MM.1S (cell line): ENCODE measurements around the gene TMEM109.

Experiments
- DNase-seq: peaks from one replicate; pipeline ENCODE4 v3.0.0-alpha.2; 2015
- H2AFZ ChIP-seq: fragments of 300-600 bp; sonication (generic); 2 replicates; pipeline ENCODE4 v1.6.0; 2016; ENCODE audit warnings: antibody characterized with exemption, low read length
- H3F3A ChIP-seq: fragments of 300-600 bp; sonication (generic); 2 replicates; pipeline ENCODE4 v1.6.1; 2016; ENCODE audit warnings: mild to moderate bottlenecking, antibody characterized with exemption, low read length, moderate library complexity, mixed read lengths; ENCODE audit not compliant: insufficient read depth
- H3K27ac ChIP-seq: fragments of 300-600 bp; sonication (generic); 2 replicates; pipeline ENCODE4 v1.5.1; 2016; ENCODE audit warnings: mild to moderate bottlenecking, low read length
- H3K27me3 ChIP-seq: fragments of 300-600 bp; sonication (generic); replicated peaks from 2 replicates; pipeline ENCODE4 v1.6.0; 2016; ENCODE audit warnings: low read length; ENCODE audit not compliant: insufficient read depth
- H3K36me3 ChIP-seq: fragments of 300-600 bp; sonication (generic); replicated peaks from 2 replicates; pipeline ENCODE4 v1.6.1; 2016; ENCODE audit warnings: mild to moderate bottlenecking, low read length, mixed read lengths; ENCODE audit not compliant: insufficient read depth
- H3K4me1 ChIP-seq: fragments of 300-600 bp; sonication (generic); 2 replicates; pipeline ENCODE4 v1.6.1; 2016; ENCODE audit warnings: low read length, mixed read lengths
- H3K4me2 ChIP-seq: fragments of 300-600 bp; sonication (generic); 2 replicates; pipeline ENCODE4 v1.6.0; 2016; ENCODE audit warnings: low read depth, low read length
- H3K4me3 ChIP-seq: fragments of 300-600 bp; sonication (generic); 2 replicates; pipeline ENCODE4 v1.5.1; 2016; ENCODE audit warnings: low read length, mixed read lengths
- H3K79me2 ChIP-seq: fragments of 300-600 bp; sonication (generic); 2 replicates; pipeline ENCODE4 v1.6.1; 2016; ENCODE audit warnings: mixed run types, low read length, mixed read lengths
- H3K9ac ChIP-seq: fragments of 300-600 bp; sonication (generic); 2 replicates; pipeline ENCODE4 v1.6.1; 2016; ENCODE audit warnings: low read length, mixed read lengths
- H3K9me2 ChIP-seq: fragments of 300-600 bp; sonication (generic); replicated peaks from 2 replicates; pipeline ENCODE4 v1.6.1; 2016; ENCODE audit warnings: mild to moderate bottlenecking, low read length, mixed read lengths; ENCODE audit not compliant: insufficient read depth
- H3K9me3 ChIP-seq: fragments of 300-600 bp; sonication (generic); replicated peaks from 2 replicates; pipeline ENCODE4 v1.6.1; 2016; ENCODE audit warnings: mild to moderate bottlenecking, low read length, mixed read lengths; ENCODE audit not compliant: insufficient read depth
- H4K20me1 ChIP-seq: fragments of 300-600 bp; sonication (generic); 2 replicates; pipeline ENCODE4 v1.6.1; 2016; ENCODE audit warnings: mild to moderate bottlenecking, low read length, moderate library complexity, mixed read lengths; ENCODE audit not compliant: insufficient read depth
- EZH2 ChIP-seq: fragments of 300-600 bp; sonication (generic); optimal IDR thresholded peaks from 2 replicates; pipeline ENCODE3; 2017; ENCODE audit warnings: low read depth, mild to moderate bottlenecking, antibody characterized with exemption, low read length, mixed read lengths
- EZH2phosphoT487 ChIP-seq: fragments of 300-600 bp; sonication (generic); IDR thresholded peaks from 2 replicates; pipeline ENCODE4 v1.6.1; 2018; ENCODE audit warnings: antibody characterized with exemption, low read length
- TF ChIP-seq, protein P1 (sequence below): fragments of 300-600 bp; sonication (generic); IDR thresholded peaks from 2 replicates; pipeline ENCODE4 v1.5.1; 2016; ENCODE audit warnings: antibody characterized with exemption, low read length, mixed read lengths

Gene TMEM109

DNA sequence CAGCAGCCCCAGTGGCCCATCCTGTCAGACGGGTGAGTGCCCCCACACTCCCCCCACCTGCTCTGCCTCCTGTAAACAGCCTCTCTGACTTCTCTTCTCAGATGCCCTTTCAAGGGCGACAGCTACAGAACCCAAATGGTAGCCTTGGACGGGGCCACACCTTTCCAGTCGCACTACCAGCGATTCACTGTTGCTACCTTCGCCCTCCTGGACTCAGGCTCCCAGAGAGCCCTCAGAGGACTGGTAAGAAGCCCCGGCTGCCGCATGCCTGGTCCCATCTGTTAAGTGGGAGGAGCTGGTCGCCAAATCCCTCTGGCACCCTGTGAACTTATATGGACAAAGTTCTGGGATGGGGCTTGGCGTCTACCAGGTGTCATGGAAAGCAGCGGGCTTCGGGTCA is 40.4 kb upstream of the TMEM109 start:
- Histone ChIP-seq H3K4me1 (peaks cover 50% of the 10 kb centered on the region), H3K9ac (no peak overlapping the region), H3K4me2 (no peak overlapping the region)

DNA sequence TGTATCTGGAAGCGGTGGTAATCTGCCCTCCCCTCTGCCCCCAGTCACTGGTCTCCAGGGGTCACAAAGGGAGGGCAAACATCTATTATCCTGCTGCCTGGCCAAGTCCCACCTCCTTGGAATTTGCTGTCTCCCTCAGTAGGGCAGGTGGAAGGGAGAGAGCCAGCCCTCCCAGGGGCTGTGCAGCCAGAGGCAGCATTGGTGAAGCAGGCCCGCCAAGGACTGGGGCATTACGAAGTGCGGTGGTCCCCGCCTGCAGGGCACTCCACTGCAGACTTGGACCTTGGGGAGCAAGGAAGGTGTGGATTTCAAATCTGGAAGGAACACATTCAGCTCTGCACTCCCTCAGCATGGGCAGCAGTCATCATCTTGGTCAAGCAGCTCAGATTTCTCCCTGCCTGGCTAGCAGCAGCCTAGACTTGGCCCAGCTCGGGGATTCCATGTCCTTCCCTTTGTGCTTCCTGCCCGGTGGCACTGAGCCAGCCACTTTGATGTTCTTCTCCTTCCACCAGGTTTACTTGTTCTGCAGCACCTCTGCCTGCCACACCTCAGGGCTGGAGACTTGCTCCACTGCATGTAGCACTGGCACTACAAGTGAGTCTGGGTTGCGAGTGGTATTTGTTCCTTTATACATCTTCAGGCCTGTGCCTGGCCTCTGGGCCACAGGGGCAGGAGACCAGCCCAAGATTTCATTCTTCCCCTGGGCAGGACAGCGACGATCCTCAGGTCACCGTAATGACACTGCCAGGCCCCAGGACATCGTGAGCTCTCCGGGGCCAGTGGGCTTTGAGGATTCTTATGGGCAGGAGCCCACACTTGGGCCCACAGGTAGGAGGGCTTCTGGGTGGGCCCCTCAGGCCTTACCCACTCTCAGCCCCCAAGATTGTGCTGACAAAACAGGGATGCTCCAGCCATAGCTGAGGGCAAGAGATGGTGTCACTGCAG is 39.3 kb upstream of the TMEM109 start:
- H3K9me2 ChIP-seq = no peaks in the 10 kb centered on the region
- H3K27ac ChIP-seq = no peak overlapping the region
- H3K4me2 ChIP-seq = no peak overlapping the region
- no peaks in the 10 kb centered on the region for H3K27me3 ChIP-seq
- no peaks in the 10 kb centered on the region for H3K36me3 ChIP-seq
- no peak overlapping the region for H2AFZ ChIP-seq
- H4K20me1 ChIP-seq = no peaks in the 10 kb centered on the region
- no peak for DNase-seq
- H3K4me1 ChIP-seq = peaks cover 39% of the 10 kb centered on the region
- H3K79me2 ChIP-seq = no peaks in the 10 kb centered on the region
- H3K9ac ChIP-seq = no peak overlapping the region
- H3F3A ChIP-seq = peaks cover 17% of the 10 kb centered on the region
- no peaks in the 10 kb centered on the region for H3K9me3 ChIP-seq
- TF ChIP-seq EZH2 (no peak), EZH2phosphoT487 (no peak)
- TF ChIP-seq, protein P1, sequence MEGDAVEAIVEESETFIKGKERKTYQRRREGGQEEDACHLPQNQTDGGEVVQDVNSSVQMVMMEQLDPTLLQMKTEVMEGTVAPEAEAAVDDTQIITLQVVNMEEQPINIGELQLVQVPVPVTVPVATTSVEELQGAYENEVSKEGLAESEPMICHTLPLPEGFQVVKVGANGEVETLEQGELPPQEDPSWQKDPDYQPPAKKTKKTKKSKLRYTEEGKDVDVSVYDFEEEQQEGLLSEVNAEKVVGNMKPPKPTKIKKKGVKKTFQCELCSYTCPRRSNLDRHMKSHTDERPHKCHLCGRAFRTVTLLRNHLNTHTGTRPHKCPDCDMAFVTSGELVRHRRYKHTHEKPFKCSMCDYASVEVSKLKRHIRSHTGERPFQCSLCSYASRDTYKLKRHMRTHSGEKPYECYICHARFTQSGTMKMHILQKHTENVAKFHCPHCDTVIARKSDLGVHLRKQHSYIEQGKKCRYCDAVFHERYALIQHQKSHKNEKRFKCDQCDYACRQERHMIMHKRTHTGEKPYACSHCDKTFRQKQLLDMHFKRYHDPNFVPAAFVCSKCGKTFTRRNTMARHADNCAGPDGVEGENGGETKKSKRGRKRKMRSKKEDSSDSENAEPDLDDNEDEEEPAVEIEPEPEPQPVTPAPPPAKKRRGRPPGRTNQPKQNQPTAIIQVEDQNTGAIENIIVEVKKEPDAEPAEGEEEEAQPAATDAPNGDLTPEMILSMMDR = no peak
- no peak overlapping the region for H3K4me3 ChIP-seq

More for the DNA sequence above, 40.4 kb upstream of the TMEM109 start:
- H3K9me3 ChIP-seq = no peaks in the 10 kb centered on the region
- H3K36me3 ChIP-seq = no peaks in the 10 kb centered on the region
- H3K4me3 ChIP-seq = no peak overlapping the region
- DNase-seq = no peak
- H3K79me2 ChIP-seq = no peaks in the 10 kb centered on the region
- TF ChIP-seq, protein P1 = no peak
- TF ChIP-seq EZH2 (no peak), EZH2phosphoT487 (no peak)
- no peaks in the 10 kb centered on the region for H3K9me2 ChIP-seq
- no peak overlapping the region for H2AFZ ChIP-seq
- no peaks in the 10 kb centered on the region for H4K20me1 ChIP-seq
- no peak overlapping the region for H3K27ac ChIP-seq
- H3F3A ChIP-seq = peaks cover 20% of the 10 kb centered on the region
- H3K27me3 ChIP-seq = no peaks in the 10 kb centered on the region

DNA sequence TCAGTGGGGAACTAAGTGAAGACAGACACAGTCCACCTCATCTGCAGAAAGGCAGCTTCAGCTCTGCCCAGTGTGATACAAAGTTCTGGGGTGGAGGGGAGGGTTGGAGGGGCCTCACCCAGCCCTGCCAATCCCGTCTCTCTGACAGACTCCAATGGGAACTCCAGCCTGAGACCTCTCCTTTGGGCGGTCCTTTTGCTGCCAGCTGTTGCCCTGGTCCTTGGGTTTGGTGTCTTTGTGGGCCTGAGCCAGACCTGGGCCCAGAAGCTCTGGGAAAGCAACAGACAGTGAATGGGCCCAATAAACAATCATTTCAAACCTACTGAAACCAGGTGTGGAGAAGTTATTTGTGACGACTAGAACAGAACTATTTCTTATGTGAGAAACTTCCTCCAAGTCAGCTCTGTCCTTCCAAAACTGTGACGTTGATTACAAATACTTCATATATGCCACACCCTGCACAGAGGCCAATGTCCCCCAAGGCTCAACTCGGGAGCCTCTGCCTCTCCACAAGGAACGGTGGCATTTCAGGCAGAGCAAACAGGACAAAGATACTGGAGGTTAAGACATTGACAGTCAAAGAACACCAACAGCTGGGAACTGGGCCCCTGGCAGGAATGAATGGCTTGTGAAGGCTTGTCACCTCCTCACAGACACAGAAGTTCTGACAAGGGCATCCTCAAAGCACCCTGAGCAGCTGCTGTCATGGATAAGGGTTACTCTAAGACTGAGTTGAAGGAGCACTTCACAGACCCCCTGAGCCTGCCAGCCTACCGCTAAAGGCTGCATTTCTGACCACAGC is 38.4 kb upstream of the TMEM109 start:
- H3K9me3 ChIP-seq = no peaks in the 10 kb centered on the region
- H2AFZ ChIP-seq = no peak overlapping the region
- no peaks in the 10 kb centered on the region for H3K27me3 ChIP-seq
- no peaks in the 10 kb centered on the region for H3K9me2 ChIP-seq
- no peak overlapping the region for H3K4me3 ChIP-seq
- no peak overlapping the region for H3K27ac ChIP-seq
- H3F3A ChIP-seq = peaks cover 8% of the 10 kb centered on the region
- TF ChIP-seq, protein P1 = no peak
- TF ChIP-seq EZH2phosphoT487 (no peak), EZH2 (no peak)
- H4K20me1 ChIP-seq = no peaks in the 10 kb centered on the region
- peaks cover 30% of the 10 kb centered on the region for H3K4me1 ChIP-seq
- no peak overlapping the region for H3K9ac ChIP-seq
- no peaks in the 10 kb centered on the region for H3K79me2 ChIP-seq
- DNase-seq = no peak
- no peak overlapping the region for H3K4me2 ChIP-seq
- no peaks in the 10 kb centered on the region for H3K36me3 ChIP-seq
